Stimulated activated naive CD4-positive, alpha-beta T cell treated with Interleukin-2 at 50 U/mL for 16 hours (primary cell): ENCODE measurements around the gene ELL2.

Source experiments
- DNase-seq: peaks from one replicate; lab custom pipeline; 2025; lab: John Stamatoyannopoulos, UW

Gene ELL2

DNA sequence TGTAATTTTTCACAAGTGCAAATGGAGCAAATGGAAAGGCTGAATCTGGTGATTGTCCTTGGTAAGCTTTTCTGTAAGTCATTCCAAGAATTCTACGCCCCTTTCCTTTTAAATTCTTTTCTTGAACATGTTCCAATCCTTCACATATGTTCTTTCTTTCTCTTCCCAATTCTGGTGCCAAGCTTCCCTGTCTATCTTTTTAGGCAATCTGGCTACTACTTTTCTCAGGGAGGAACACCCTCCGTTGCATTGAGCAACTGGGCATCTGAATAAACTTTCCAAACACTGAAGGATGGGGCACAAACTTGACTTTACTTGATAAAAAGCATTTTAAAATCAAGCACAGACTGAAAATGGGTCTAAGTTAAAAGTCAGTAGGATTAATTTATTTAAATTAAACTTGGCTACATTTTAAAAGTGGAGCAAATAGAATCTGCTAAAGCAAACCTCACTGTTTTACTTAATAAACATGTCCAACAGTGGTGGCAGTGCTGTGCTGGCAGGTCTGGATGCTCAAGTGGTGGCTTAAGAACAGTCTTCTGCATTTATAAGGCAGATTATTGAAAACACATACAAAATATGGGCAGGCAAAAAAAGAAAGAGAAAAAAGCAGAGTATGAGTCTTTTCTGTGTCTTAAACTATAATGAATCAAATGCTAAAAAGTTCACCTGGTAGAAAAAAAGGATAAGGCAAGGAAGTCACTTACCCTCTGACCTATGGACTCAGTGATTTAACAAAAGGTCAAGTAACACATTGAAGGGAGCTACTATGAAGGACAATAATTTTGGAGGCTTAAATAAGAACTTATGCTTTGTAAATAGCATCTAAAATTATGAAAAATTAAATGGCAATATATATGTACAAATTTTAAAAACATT, 5.4 kb downstream of the ELL2 start:
- DNase-seq: no peak

- no peak for DNase-seq
These were observed 6.9 kb downstream of the ELL2 start for GRCh38 chr5:95954716-95955115.

DNA sequence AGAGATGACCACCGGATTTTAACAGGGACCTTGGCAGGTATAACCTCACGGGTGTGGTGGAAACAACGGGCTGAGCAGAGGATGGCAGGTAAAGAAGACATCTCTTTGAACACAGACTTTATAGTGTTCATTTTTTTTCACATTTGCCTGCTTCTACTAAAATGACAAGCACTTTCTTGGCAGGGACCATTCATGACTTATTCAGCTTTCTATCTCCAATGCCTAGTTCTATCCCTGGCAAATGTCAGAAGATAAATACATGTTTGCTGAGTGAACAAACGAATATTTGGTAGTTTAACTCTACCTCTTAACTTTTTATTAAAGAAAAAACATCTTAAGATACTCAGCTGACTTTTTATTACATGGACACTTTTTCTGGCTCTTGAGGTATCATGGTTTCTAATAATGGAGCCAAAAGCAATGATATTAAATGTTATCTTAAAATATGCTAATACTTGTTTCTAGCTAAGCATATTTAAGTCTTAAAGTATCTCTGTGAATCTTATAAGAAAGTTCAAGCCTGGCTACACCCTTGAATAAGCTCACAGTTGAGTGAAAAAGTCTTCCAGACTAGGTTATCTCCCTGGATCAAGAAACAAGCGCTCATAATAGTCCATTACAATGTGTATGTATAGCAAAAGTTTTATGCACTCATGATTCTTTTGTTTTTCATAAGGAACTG, 8.5 kb downstream of the ELL2 start:
- no peak for DNase-seq

- no peak for DNase-seq
These were observed 9.7 kb downstream of the ELL2 start for GRCh38 chr5:95951916-95952315.

GRCh38 chr5:95949810-95950209, 11.8 kb downstream of the ELL2 start:
- DNase-seq: no peak

DNA sequence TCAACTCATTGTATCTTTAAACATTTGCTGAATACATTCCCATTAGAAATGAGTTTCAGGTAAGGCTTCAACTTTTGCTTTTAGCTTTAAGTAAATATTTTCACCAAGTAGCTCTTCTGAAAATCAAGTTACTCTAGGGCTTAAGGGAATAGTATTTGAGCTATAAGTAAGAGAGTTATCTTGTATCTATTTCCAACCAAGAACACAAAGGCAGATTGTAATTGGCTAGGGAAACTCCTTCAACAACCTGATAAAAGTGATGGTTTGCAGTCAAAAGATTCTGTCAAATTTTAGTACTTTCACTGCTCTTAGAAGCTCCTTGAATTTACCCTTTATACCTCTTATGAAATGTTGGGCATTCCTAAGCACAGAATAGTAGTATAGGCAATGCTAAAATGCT, 13.0 kb downstream of the ELL2 start:
- DNase-seq: no peak

DNA sequence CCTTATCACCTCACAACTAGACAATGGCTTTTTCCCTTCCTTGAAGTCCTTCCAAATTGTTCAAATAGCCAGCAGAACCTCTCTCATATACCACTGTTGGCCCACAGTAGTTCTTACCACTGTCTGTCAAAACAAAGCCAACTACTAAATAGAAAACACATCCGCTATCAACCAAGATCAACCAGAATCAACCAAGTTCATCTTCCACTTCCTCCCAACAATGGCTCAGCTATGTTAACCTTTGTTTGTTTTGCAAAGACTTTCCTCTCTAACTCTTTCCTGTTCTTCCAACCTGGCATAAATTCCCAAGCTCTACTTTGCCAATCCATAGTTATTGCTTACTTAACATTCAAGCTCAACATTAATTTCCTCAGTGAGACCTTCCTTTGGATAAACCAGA, 15.2 kb downstream of the ELL2 start:
- DNase-seq: no peak

DNA sequence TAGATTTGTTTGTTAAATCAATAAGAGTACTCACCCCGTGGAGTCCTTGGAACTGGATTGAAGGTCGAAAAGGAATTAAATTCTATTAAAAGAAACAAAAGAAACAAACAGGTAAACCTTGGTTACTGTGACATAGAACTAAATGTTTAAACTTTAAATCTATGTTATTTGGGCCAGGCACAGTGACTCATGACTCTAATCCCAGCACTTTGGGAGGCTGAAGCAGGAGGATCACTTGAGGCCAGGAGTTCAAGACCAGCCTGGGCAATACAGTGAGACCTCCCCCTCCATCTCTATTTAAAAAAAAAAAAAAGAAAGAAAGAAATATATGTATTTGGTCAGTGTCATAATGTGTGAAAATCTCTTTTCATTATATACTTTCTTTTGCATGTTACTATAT, 18.7 kb downstream of the ELL2 start:
- DNase-seq: no peak

GRCh38 chr5:95942414-95942813, 19.2 kb downstream of the ELL2 start:
- DNase-seq: no peak

GRCh38 chr5:95941756-95942155, 19.9 kb downstream of the ELL2 start:
- no peak for DNase-seq

- no peak for DNase-seq
These were observed 20.6 kb downstream of the ELL2 start for GRCh38 chr5:95940758-95941682.

GRCh38 chr5:95939465-95939864, 22.2 kb downstream of the ELL2 start:
- DNase-seq: no peak

DNA sequence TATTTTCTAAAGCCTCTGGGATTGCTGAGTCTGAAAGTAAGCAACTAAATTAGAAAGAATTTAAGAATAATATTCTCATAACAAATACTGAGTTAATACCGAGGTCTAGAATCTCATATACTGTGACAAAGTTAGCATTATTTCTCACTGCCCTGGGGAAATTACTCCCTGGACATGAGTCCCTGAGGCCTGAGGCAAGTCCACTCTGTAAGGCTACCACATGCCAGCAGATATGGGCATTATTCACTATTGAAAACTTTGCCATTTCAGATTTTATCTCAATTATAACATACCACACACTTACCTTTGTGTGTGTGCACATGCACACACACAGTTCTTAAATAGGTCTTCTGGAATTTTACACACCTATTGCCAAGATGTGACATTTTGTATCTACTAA, 22.9 kb downstream of the ELL2 start:
- no peak for DNase-seq

DNA sequence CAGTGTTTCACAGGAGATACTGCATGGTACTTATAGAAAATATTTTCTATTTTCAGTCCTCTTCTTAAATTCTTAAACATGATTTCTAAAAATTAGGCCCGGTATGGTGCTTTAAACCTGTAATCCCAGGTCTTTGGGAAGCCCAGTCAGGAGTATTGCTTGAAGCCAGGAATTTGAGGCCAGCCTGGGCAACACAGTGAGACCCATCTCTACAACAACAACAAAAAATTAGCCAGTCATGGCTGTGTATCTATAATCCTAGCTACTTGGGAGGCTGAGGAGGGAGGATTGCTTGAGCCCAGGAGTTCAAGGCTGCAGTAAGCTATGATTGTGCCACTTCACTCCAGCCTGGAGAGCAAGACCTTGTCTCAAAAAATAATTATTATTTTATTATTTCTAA, 23.3 kb downstream of the ELL2 start:
- DNase-seq: no peak

DNA sequence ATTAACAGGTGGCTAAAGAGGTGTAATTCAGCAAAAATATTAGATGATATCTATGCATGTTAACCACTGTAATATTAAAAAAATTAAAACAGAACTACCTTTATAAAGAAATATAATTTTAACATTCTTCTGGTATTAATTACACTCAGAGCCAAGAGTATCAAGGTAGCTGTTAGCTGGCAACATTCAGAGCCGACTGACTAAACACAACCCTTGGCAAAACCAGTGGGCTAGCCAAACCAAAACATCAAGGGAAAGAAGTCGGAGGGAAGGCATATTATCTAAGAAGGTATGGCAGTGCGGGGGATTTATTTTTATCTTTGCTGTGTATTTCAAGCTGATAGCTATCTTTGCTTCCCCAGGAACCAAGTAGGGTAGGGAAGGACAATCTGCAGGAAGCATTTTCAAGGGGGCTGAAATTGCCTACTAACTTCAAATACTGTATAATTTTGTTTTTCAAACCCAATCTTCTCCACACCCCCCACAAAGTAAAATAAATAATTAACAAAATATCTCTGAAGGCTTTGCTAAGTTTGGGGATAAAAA, 24.0 kb downstream of the ELL2 start:
- no peak for DNase-seq

DNA sequence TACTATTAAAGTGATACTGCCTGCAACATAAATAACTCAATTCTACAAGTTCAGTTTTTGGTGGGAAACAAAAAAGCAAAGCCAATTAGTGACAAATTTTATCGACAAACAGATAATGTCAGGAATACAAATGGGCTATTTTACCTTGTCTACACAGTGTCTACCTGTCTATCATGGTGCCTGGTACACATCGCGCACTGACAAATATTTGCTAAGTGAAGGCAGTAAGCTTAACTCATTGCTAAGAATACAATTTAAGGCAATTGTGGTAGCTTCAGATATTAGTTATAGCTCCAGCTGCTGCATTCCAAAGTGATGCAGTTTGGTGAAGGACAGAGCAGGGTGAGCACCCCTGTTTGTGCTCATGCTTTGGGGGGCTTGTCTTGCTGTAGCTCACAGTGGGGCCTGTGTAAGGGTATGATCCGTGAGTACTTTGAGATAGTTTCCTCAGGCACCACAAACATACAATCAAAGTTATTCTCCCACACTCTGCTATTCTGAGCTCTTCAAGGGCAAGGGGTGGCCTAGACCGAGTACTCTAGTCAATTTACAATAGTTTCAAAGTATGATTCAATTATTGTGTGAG, 24.7 kb downstream of the ELL2 start:
- no peak for DNase-seq

DNA sequence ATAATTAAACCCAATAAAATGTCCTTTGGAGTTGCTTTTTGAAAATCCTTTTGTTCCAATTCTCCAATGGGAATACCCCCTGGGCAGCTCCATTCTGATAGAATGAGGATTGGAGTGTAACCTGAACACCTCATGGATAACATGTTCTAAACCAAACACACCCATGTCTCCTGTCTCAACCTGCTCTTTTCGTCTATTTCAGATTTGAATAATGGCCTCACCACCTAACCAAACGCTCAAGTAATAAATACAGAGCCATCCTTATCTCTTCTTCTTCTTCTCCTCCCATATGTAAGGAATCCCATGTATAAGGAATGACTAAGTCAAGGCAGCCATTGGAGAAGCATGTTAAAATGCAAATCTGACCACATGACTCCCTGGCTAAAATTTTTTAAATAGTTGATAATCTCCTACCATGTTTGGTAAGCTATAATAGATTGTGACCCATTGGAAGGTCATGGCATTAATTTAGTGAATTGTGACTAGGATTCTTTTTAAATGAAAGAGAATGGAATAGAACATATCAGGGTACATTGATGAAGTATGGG, 26.0 kb downstream of the ELL2 start:
- DNase-seq: no peak

DNA sequence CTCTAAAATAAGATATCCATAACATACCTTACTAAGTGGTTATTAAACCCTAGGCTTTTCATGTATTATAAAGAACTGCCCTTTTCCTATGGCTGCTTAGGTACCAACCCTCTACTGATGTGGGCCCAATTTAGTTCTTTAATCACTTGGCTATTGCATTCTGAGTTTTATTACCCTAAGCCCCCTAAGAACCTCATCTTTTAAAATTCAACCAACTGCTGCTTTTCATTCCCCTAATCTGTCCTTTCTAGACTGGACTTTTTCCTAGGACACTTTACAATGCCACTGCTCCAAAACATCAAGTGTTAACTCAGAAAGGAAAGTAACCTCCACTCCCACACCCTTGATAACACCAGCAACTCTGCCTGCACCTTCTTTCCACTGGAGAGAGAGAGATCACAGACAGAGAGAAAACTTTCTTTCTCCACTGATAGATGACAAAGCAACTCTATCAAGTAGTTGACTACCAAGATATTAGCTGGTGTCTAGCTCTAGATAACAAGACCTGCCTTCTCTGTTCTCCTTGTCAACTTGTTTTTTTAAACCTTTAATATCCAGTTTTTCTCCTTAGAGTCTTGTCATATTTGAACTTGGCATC, 27.3 kb downstream of the ELL2 start:
- no peak for DNase-seq

DNA sequence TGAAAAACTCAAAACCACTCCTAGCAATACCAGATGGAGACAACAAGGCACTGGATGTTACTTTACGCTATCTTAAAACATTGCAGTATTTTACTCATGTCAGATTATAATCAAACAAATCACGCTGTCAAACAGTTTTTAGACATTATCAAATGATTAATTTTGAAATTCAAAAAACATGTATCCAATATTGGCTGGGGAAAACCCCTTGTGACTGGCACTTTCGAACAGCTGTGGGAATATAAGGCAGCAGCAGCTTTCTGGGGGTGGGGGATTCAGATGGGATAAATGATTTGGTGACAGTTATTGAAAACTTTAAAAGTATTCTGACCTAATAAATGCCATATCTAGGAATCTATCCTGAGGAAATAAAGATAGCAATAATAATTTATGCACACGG, 28.7 kb downstream of the ELL2 start:
- DNase-seq: no peak

GRCh38 chr5:95931079-95931833, 30.4 kb downstream of the ELL2 start:
- no peak for DNase-seq
